ENCODE results near the gene LDB2.

LDB2 gene

DNA sequence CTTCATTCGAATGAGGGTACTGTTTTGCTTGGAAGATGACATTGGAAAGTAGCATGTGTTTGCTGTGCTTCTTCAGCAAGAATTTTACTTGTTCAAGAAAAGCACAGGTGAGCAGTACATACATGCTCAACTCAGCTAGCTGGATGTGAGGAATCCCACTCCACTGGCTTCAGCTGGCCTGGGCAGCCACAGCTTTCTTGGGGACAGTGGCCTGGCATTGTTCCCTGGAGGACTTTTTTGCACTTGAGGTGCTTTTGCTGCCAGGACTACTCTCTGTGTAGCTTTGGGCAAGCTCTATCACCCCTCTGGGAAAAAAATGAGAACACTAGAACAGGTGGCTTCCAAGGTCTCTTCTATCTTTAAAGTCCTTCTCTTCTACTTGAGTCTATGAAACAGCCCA is 184.3 kb downstream of the LDB2 start:
- Histone ChIP-seq H3K4me3 (ENCODE audit: low read depth, low read length) (no peak overlapping the region), H2AFZ (no peak overlapping the region), H3K79me2 (no peaks in the 10 kb centered on the region), H3K4me2 (ENCODE audit: low read length) (no peak overlapping the region), H3K4me1 (no peaks in the 10 kb centered on the region), H3K27ac (no peak overlapping the region), H3K9ac (no peak overlapping the region), H3K9me3 (ENCODE audit: control insufficient read depth, low read length) (no peaks in the 10 kb centered on the region), H3K36me3 (ENCODE audit: control insufficient read depth, insufficient read depth, low read length) (no peaks in the 10 kb centered on the region), H3K27me3 (ENCODE audit: control insufficient read depth, insufficient read depth, low read length) (no peaks in the 10 kb centered on the region)
- TF ChIP-seq, protein P1, sequence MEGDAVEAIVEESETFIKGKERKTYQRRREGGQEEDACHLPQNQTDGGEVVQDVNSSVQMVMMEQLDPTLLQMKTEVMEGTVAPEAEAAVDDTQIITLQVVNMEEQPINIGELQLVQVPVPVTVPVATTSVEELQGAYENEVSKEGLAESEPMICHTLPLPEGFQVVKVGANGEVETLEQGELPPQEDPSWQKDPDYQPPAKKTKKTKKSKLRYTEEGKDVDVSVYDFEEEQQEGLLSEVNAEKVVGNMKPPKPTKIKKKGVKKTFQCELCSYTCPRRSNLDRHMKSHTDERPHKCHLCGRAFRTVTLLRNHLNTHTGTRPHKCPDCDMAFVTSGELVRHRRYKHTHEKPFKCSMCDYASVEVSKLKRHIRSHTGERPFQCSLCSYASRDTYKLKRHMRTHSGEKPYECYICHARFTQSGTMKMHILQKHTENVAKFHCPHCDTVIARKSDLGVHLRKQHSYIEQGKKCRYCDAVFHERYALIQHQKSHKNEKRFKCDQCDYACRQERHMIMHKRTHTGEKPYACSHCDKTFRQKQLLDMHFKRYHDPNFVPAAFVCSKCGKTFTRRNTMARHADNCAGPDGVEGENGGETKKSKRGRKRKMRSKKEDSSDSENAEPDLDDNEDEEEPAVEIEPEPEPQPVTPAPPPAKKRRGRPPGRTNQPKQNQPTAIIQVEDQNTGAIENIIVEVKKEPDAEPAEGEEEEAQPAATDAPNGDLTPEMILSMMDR (IDR thresholded peaks at IDR 0.05) = no peak

DNA sequence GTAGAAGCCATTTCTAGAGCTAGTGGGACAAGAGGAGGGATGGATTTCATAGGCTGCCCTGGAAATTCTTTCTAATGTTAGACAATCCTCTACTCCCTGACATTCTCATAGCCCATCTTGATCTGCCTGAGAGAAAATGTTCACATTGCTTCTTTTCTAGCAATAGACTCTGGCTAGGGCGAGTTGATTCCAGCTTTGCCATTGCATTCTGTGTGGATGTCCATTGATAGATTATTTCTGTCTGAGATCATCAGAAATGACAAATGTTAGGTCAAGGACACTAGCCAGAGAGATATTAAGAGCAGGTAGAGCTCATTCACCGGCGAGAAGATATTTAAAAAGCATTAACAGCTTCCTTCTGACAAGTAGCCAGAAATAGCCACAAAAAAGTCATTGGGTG is 184.7 kb downstream of the LDB2 start:
- Histone ChIP-seq H3K36me3 (ENCODE audit: control insufficient read depth, insufficient read depth, low read length) (no peaks in the 10 kb centered on the region), H3K9me3 (ENCODE audit: control insufficient read depth, low read length) (no peaks in the 10 kb centered on the region), H3K4me1 (no peaks in the 10 kb centered on the region), H3K4me2 (ENCODE audit: low read length) (no peak overlapping the region), H3K27me3 (ENCODE audit: control insufficient read depth, insufficient read depth, low read length) (no peaks in the 10 kb centered on the region), H3K4me3 (ENCODE audit: low read depth, low read length) (no peak overlapping the region), H2AFZ (no peak overlapping the region), H3K9ac (no peak overlapping the region), H3K79me2 (no peaks in the 10 kb centered on the region), H3K27ac (no peak overlapping the region)
- TF ChIP-seq, protein P1 (IDR thresholded peaks at IDR 0.05) = no peak

DNA sequence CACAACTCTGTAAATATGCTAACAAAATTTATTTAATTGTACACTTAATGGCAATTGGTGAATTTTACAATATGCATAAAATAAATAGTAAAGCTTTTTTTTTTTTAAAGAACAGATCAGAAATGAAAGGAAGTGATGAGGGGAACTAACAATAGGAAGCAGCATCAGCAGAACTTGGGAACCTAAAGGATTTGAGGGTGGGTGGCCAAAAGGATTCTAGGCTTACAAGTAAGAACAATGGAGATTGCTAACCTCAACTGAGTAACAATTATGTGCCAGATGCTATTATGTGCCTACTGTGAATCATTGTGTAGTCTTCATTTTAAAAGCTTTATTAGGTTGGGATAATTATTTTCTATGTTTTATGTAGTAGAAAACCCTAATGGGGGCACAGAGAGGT is 185.2 kb downstream of the LDB2 start:
- Histone ChIP-seq H3K36me3 (ENCODE audit: control insufficient read depth, insufficient read depth, low read length) (no peaks in the 10 kb centered on the region), H3K27ac (no peak overlapping the region), H3K9me3 (ENCODE audit: control insufficient read depth, low read length) (no peaks in the 10 kb centered on the region), H3K79me2 (no peaks in the 10 kb centered on the region), H3K4me3 (ENCODE audit: low read depth, low read length) (no peak overlapping the region), H3K4me2 (ENCODE audit: low read length) (no peak overlapping the region), H3K4me1 (no peaks in the 10 kb centered on the region), H3K9ac (no peak overlapping the region), H3K27me3 (ENCODE audit: control insufficient read depth, insufficient read depth, low read length) (no peaks in the 10 kb centered on the region), H2AFZ (no peak overlapping the region)
- TF ChIP-seq, protein P1 (IDR thresholded peaks at IDR 0.05) = no peak

DNA sequence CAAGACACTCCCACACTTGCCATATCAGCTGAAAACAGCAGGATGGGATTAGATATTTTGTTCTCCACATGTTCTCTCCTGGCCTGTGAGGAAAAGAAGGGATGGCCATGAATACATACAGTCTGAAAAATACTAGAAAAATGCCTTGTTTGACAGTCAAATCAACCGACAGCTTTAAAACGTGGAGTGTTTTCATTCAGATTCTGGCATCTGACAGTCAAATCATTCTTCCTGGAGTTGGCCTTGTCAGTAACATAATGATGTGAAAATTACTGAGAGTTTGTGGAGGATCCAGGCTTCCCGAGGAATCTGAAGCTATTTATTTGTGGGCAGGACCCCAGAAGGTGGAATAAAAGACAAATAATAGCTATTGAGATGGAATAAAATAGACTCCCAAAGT is 188.2 kb downstream of the LDB2 start:
- Histone ChIP-seq H3K9ac (no peak overlapping the region), H3K36me3 (ENCODE audit: control insufficient read depth, insufficient read depth, low read length) (no peaks in the 10 kb centered on the region), H3K4me1 (no peaks in the 10 kb centered on the region), H3K27ac (no peak overlapping the region), H2AFZ (no peak overlapping the region), H3K9me3 (ENCODE audit: control insufficient read depth, low read length) (no peaks in the 10 kb centered on the region), H3K4me2 (ENCODE audit: low read length) (no peak overlapping the region), H3K4me3 (ENCODE audit: low read depth, low read length) (no peak overlapping the region), H3K79me2 (no peaks in the 10 kb centered on the region), H3K27me3 (ENCODE audit: control insufficient read depth, insufficient read depth, low read length) (no peaks in the 10 kb centered on the region)
- TF ChIP-seq, protein P1 (IDR thresholded peaks at IDR 0.05) = no peak

DNA sequence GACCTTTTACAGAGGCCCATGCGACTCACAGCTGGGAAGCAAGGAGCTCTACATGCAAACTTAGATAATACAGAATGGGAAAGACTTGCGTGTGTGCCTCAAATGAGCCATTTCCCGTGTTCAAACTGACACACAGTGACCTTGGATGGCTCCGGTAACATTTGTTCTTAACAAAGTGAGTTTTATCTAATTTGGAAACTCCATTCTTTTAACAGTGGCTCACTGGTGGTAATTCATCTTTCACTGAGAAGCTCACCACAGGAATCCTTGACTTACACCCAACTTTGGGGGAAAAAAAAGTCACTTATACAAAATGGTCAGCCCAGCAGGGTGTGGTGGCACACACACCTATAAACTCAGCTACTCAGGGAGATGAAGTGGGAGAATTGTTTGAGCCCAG is 190.6 kb downstream of the LDB2 start:
- H3K4me1 ChIP-seq = no peaks in the 10 kb centered on the region
- H3K36me3 ChIP-seq (ENCODE audit: control insufficient read depth, insufficient read depth, low read length) = no peaks in the 10 kb centered on the region
- no peaks in the 10 kb centered on the region for H3K79me2 ChIP-seq
- no peak overlapping the region for H3K4me2 ChIP-seq (ENCODE audit: low read length)
- no peaks in the 10 kb centered on the region for H3K27me3 ChIP-seq (ENCODE audit: control insufficient read depth, insufficient read depth, low read length)
- no peak overlapping the region for H3K9ac ChIP-seq
- H3K4me3 ChIP-seq (ENCODE audit: low read depth, low read length) = no peak overlapping the region
- no peak overlapping the region for H2AFZ ChIP-seq
- no peak overlapping the region for H3K27ac ChIP-seq
- TF ChIP-seq, protein P1 (IDR thresholded peaks at IDR 0.05) = no peak
- no peaks in the 10 kb centered on the region for H3K9me3 ChIP-seq (ENCODE audit: control insufficient read depth, low read length)
